Erythroblast (primary cell): Measurements from ENCODE around the gene SEPHS1.

Experiments used
- DNase-seq, 2 experiments: peaks; one replicate each; lab custom pipeline; 2025; lab: John Stamatoyannopoulos, UW
- GATA1 ChIP-seq: IDR thresholded peaks from 2 replicates; pipeline ENCODE4 v1.6.1; 2011; ENCODE audit warnings: low read depth, mild to moderate bottlenecking, control low read depth, low read length, moderate library complexity
- POLR2A ChIP-seq: IDR thresholded peaks from 2 replicates; pipeline ENCODE4 v1.6.1; 2011; ENCODE audit warnings: mild to moderate bottlenecking, low read length

SEPHS1 gene

DNA sequence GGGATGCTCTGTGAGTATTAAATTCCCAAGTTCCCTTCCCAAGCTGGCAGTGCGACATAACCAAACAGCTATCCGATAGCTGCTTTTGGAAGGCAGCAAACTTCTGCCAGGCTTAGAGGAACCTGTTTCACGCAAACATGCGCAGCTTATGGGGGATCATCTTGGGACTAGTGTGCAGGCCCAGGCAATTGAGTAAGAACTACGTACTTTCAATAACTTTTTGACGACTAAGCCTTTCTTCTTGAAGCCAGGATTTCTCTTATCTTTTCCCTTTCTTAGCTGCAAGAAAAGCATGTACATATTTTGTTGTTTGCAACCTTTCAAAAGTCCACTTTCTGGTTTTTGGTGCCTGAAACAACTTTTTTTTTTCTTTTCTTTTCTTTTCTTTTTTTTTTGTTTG lies 28.7 kb upstream of the SEPHS1 start:
- TF ChIP-seq GATA1: no peak
- TF ChIP-seq POLR2A: no peak
- DNase-seq: no peak

DNA sequence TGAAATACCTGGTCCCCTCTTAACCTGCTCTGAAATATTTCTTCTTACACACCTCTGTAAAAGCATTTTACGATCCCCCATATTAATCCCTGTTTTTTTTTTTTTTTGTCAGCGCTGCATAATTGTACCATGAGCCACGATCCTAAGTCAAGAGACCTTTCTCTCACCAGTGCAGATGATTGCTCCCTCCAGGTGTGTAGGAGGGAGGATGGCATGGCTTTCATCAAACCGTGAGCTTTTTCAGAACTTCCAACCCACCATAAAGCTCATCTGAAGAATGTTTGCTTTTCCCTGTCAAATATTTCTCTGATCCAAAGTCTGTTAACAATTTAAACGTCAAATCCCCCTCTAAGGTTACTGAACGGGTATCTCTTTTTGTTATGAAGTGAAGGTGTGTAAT lies 28.2 kb upstream of the SEPHS1 start:
- TF ChIP-seq GATA1 (no peak), POLR2A (no peak)
- no peak for DNase-seq

DNA sequence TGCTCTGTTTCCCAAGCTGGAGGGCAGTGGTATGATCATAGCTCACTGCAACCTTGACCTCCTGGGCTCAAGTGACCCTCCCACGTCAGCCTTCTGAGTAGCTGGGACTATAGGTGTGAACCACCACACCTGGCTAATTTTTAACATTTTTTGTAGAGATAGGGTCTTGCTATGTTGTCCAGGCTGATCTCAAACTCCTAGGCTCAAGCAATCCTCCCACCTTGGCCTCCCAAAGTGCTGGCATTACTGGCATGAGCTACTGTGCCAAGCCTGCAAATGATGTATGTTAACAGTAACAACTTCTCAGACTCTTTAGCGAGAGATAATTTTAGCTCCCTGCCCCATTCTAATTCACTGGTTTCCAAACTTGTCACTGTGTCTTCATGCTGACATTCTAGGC lies 27.7 kb upstream of the SEPHS1 start:
- no peak for TF ChIP-seq POLR2A
- no peak for TF ChIP-seq GATA1
- no peak for DNase-seq

DNA sequence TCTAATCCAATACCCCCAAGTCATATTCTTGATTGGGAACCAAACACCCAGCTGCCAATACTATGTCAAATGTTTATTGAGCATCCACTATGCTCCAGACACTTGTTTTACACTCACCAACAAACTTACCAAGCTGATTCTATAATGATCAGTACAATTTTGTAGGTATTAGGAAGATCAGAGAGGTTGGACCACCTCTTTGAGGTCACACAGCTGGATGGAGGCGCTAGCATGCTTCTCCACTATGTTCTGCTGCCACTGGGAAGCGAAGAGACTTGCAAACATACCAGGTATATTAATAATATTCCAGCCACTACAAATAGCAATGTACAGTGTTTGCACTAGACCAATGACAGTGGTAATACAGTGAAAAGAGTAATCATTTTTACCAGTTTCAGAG lies 25.6 kb upstream of the SEPHS1 start:
- DNase-seq: no peak
- TF ChIP-seq POLR2A: no peak
- TF ChIP-seq GATA1: no peak

DNA sequence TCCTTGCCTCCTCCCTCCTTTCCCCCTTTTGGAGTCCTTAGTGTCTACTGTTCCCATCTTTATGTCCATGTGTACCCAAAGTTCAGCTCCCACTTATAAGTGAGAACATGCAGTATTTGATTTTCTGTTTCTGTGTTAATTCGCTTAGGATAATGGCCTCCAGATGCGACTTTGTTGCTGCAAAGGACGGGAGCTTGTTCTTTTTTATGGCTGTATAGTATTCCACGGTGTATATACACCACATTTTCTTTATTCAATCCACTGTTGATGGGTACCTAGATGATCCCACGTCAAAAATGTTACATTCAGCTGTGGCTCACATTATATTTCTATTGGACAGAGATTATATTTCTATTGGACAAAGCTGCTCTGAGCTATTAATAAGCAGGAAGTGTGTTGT lies 24.4 kb upstream of the SEPHS1 start:
- TF ChIP-seq POLR2A: no peak
- no peak for TF ChIP-seq GATA1

DNA sequence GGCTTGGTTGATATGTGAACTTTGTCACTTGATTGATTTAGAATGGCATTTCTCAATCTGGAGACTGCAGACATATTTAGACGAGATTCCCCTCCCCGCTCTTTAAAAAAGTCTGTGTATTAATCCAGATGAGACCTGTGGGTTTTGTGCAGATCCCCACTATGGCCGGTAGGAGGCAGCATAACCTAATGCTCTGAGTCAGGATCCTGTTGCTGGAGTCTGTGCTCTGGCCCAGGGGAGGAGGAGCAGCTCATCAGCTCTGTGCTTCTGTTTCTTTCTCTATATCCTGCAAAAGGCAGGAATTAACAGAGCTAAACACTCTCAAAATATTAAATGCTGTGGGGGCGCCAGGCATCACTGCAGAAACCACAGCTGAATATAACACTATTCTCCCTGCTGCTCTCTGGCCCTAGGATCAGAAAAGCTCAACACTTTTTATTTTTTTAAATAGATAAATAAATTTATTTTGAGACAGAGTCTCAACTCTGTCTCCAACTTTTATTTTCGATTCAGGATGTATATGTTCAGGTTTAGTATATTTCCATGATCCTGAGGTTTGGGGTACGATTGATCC lies 23.9 kb upstream of the SEPHS1 start:
- TF ChIP-seq GATA1 (no peak), POLR2A (no peak)
- peak; percentile 70 to 84 for DNase-seq

More for the DNA sequence above, 24.4 kb upstream of the SEPHS1 start:
- DNase-seq: no peak

DNA sequence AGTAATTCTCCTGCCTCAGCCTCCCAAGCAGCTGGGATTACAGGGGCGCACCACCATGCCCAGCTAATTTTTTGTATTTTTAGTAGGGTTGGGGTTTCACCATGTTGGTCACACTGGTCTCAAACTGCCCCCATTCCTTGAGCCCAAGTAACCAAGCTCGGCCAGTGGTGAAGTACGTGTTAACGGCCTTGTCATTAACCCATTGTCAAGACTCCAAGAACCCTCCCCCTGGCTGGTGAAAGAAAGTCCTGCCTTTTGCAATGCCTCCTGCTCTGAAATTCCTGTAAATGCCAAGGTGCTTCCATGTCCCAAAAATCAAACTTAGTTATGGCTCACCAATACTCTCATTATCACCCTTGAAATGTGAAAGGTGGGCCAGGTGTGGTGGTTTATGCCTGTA lies 18.8 kb upstream of the SEPHS1 start:
- TF ChIP-seq POLR2A (no peak), GATA1 (no peak)
- DNase-seq: no peak

DNA sequence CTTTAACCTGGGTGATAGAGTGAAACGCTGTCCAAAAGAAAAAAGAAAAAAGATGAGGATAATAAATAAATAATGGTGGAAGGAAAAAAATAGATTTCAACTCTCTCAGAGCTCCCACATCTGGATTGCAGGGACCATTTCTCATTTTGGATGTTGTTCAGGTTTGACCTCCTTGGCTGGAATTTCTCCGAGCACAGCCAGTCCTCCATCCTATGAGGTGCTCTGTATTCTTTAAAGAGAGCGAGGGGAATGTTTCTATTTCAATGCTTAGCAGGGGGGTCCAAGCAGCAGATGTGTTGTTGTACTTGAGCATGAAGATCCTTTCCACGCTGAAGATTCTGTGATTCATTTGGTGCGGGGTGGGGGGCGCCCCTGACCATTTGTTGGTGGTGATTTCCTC lies 17.7 kb upstream of the SEPHS1 start:
- no peak for DNase-seq
- TF ChIP-seq POLR2A: no peak
- TF ChIP-seq GATA1: no peak

DNA sequence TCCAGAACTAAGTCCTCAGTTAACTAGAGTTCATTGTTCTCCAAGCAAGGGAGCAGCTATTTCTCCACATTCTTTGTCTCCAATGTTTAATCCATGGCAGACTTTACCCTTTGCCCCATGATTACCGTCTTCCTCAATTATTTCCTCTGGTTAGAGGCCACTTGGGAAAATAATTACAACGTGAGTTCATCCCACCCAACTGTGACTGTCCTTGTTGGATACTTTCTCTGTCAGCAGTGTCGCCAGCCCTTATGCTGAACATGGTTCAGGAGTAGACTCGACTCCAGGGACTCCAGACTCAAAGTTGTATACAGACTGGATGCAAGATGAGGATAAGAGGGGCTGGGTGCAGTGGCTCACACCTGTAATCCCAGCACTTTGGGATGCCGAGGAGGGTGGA lies 17.1 kb upstream of the SEPHS1 start:
- TF ChIP-seq POLR2A (no peak), GATA1 (no peak)
- DNase-seq: no peak

DNA sequence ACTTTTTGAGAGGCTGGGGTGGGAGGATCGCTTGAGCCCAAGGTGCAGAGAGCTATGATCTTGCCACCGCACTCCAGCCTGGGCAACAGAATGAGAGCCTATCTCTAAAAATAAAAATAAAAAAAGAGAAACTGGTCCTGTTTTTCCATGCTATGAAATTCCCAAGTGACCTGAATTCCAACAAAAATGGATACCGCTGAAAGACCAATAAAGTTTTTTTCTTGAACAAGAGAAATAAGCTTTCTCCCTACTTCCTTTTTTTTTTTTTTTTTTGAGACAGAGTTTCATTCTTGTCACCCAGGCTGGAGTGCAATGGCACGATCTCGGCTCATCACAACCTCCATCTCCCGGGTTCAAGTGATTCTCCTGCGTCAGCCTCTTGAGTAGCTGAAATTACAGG lies 12.5 kb upstream of the SEPHS1 start:
- DNase-seq: no peak
- TF ChIP-seq POLR2A: no peak
- no peak for TF ChIP-seq GATA1

DNA sequence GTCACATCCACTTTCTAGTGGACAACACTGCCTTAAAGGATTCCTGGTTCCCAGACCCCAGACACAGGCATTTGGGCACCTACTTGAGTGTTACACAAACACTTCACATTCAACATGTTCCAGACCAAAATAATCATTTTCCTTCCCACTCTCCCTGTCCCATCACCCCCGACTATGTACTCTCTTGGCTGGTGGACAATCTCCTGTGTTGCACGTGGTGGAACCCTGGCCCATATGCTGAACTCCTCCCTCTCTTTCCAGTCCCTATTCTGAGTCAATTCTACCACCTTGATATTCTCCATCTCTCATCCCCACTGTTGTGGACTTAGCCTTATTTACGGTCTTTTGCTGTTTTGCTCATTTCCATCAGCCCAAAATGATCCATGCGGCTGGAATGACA lies 8.3 kb upstream of the SEPHS1 start:
- no peak for DNase-seq
- TF ChIP-seq GATA1 (no peak), POLR2A (no peak)

DNA sequence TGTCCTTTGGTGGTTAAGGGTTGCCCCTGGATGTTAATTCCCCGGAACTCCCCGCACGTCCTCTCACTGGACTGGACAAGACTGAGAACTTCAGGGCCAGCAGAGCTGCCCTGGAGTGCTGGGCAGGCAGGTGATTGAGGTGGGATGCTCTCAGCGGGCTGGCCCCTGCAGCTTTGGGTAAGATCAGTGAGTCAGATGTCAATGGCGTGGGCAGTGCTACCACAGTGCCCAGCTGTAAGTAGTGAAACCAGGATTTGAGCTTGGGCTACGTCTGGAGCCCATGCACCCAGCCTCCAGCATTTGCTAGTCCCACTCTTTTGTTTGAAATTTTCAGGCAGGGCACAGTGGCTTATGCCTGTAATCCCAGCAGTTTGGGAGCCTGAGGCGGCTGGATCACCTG lies 6.7 kb upstream of the SEPHS1 start:
- TF ChIP-seq POLR2A (no peak), GATA1 (no peak)
- no peak for DNase-seq

DNA sequence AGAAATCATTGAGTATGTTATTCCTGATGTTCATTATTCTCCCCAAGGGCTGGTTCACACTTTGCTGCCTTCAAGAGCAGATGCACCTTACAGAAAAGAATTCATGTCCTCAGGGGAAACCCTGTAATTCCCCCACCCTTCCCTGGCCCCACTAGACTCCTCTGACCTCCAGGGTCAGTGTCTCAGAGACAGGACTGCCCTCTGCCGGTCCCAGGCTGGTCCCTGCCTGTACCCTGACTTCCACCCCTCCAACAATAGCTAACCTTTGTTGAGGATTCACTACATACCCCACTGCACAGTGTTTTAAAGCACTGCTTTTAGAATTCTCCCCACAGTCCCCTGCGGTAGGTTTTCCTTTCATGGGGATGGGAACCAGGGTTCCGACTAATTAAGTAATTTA lies 4.4 kb upstream of the SEPHS1 start:
- TF ChIP-seq POLR2A (no peak), GATA1 (no peak)
- peak; percentile 25 to 32 for DNase-seq

DNA sequence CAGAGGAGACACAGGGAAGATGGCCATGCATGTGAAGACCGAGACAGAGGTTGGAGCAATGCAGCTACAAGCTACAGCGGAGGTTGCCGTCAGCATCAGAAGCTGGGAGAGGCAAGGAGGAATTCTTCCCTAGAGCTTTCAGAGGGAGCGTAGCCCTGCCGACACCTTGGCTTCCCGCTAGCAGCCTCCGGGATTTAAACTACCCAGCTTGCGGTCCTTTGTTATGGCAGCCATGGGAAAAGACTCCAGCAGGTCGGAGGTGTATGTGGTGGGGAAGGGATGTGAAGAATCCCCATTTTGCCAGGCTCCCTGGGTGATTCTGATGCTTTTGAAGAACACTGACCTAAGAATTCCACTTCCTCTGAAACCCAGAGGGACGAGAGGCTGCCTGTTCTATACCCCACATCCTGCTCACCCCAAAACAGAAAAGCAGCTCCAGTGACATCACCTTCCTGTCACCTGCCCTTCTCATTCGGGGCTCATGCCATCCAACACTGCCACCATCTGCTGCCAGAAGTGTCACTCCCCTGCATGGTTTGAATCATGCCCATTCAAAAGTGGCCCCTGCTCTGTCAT lies 3.3 kb upstream of the SEPHS1 start:
- no peak for TF ChIP-seq GATA1
- TF ChIP-seq POLR2A: no peak
- DNase-seq: no peak
